H1 (cell line): ENCODE results near the gene ULK2. TPM values are rescaled to one million over a fixed set of nuclear protein-coding genes. Genes with fewer than 3 reads are reported as not detected.

Experiments
- CTCF ChIA-PET: fragments of 300-600 bp; sonication (Branson Sonifier 250); formaldehyde crosslinking; loops from one replicate; lab custom pipeline; 2021; ENCODE audit not compliant: partially characterized antibody; lab: Charles Lee
- POLR2A ChIA-PET: fragments of 300-600 bp; sonication (Branson Sonifier 250); formaldehyde crosslinking; loops from one replicate; lab custom pipeline; 2021; ENCODE audit warnings: inconsistent platforms; ENCODE audit not compliant: partially characterized antibody; lab: Charles Lee
- DNase-seq, 2 experiments: peaks; one replicate each; pipeline versions ENCODE4 v3.0.0 to v3.0.0-alpha.2; 2010 to 2022; ENCODE audit warnings: low spot score in 2 of 2, low read depth in 1 of 2, mixed read lengths in 1 of 2
- FAIRE-seq: peaks from 2 replicates; lab custom pipeline; 2011; peaks lifted over from hg19 to GRCh38; lab: Jason Lieb, UNC
- H2AFZ ChIP-seq: 2 replicates; pipeline ENCODE4 v1.8.1; 2012; ENCODE audit warnings: low read length, inconsistent platforms
- H2AK5ac ChIP-seq: 2 replicates; pipeline ENCODE4 v1.6.1; 2013; ENCODE audit warnings: low read depth, low read length
- H2BK120ac ChIP-seq: replicated peaks from 2 replicates; pipeline ENCODE3; 2013; ENCODE audit warnings: low read depth, low read length, inconsistent platforms
- H2BK12ac ChIP-seq: 2 replicates; pipeline ENCODE4 v1.6.1; 2013; ENCODE audit warnings: low read depth, low read length
- H2BK15ac ChIP-seq: 2 replicates; pipeline ENCODE4 v1.6.1; 2013; ENCODE audit warnings: low read length
- H2BK20ac ChIP-seq: 2 replicates; pipeline ENCODE4 v1.6.1; 2013; ENCODE audit warnings: low read length
- H2BK5ac ChIP-seq: 2 replicates; pipeline ENCODE4 v1.6.1; 2013; ENCODE audit warnings: low read depth, low read length
- H3K14ac ChIP-seq: 2 replicates; pipeline ENCODE4 v1.6.1; 2013; ENCODE audit warnings: inconsistent platforms; ENCODE audit not compliant: insufficient read length
- H3K18ac ChIP-seq: 2 replicates; pipeline ENCODE4 v1.6.1; 2013; ENCODE audit warnings: low read length; ENCODE audit errors: extremely low read depth
- H3K23ac ChIP-seq: 2 replicates; pipeline ENCODE4 v1.6.1; 2013; ENCODE audit warnings: inconsistent platforms; ENCODE audit not compliant: insufficient read length
- H3K23me2 ChIP-seq: 2 replicates; pipeline ENCODE4 v1.6.1; 2013; ENCODE audit warnings: low read depth, low read length
- H3K27ac ChIP-seq: 2 replicates; pipeline ENCODE4 v1.6.1; 2011; ENCODE audit warnings: low read depth, low read length, inconsistent platforms
- H3K27me3 ChIP-seq, 4 experiments: replicated peaks in 1 of 4; 1 replicate in 1 of 4; 2 replicates in 3 of 4; pipeline versions ENCODE4 v1.6.1 to v1.8.1; 2011 to 2013; ENCODE audit warnings: low read length in 3 of 4, mild to moderate bottlenecking in 3 of 4, inconsistent platforms in 2 of 4, mixed read lengths in 2 of 4, moderate library complexity in 1 of 4; ENCODE audit not compliant: control insufficient read depth in 3 of 4, insufficient read depth in 3 of 4; ENCODE audit errors: extremely low read depth in 1 of 4
- H3K36me3 ChIP-seq, 4 experiments: 2 replicates each; pipeline versions ENCODE4 v1.6.1 to v1.8.1; 2011 to 2013; ENCODE audit warnings: mild to moderate bottlenecking in 4 of 4, low read length in 3 of 4, moderate library complexity in 2 of 4, control low read depth in 1 of 4, inconsistent platforms in 1 of 4; ENCODE audit not compliant: insufficient read depth in 4 of 4, control insufficient read depth in 2 of 4
- H3K4ac ChIP-seq: replicated peaks from 2 replicates; pipeline ENCODE3; 2013; ENCODE audit warnings: low read length, low read depth, mixed read lengths, inconsistent platforms; ENCODE audit not compliant: insufficient read length
- H3K4me1 ChIP-seq, 4 experiments: replicated peaks in 1 of 4; 1 replicate in 1 of 4; 2 replicates in 3 of 4; pipeline versions ENCODE4 v1.6.1 to v1.8.1; 2011 to 2013; ENCODE audit warnings: low read length in 3 of 4, inconsistent platforms in 2 of 4, mixed read lengths in 1 of 4; ENCODE audit not compliant: insufficient read depth in 4 of 4, control insufficient read depth in 3 of 4
- H3K4me2 ChIP-seq, 2 experiments: 2 replicates each; pipeline versions ENCODE4 v1.6.1 to v1.8.1; 2011 to 2013; ENCODE audit warnings: low read depth in 2 of 2, low read length in 2 of 2, control low read depth in 1 of 2, inconsistent platforms in 1 of 2, mild to moderate bottlenecking in 1 of 2; ENCODE audit not compliant: insufficient read depth in 1 of 2
- H3K4me3 ChIP-seq, 4 experiments: fragments of 200-600, 300-600 bp in 1 of 4; sonication (generic), shearing (Covaris generic), sonication (Bioruptor Twin) in 1 of 4; 2 replicates each; pipeline versions ENCODE4 v1.5.1 to v1.8.1; 2011 to 2016; ENCODE audit warnings: low read length in 4 of 4, low read depth in 3 of 4, control low read depth in 2 of 4, inconsistent platforms in 2 of 4, mild to moderate bottlenecking in 2 of 4, mixed read lengths in 1 of 4, moderate library complexity in 1 of 4; ENCODE audit not compliant: insufficient read depth in 2 of 4; ENCODE audit errors: extremely low read depth in 1 of 4
- H3K56ac ChIP-seq: replicated peaks from 2 replicates; pipeline ENCODE3; 2013; ENCODE audit warnings: low read depth, mild to moderate bottlenecking, mixed read lengths, low read length, inconsistent platforms; ENCODE audit not compliant: insufficient read length
- H3K79me1 ChIP-seq: 2 replicates; pipeline ENCODE4 v1.6.1; 2013; ENCODE audit warnings: low read depth, low read length, control low read depth
- H3K79me2 ChIP-seq, 2 experiments: 2 replicates each; pipeline versions ENCODE4 v1.6.1 to v1.8.1; 2012 to 2013; ENCODE audit warnings: low read length in 2 of 2, mild to moderate bottlenecking in 2 of 2, inconsistent platforms in 1 of 2; ENCODE audit not compliant: insufficient read depth in 2 of 2, control insufficient read depth in 1 of 2
- H3K9ac ChIP-seq, 4 experiments: replicated peaks in 1 of 4; 1 replicate in 1 of 4; 2 replicates in 3 of 4; pipeline versions ENCODE4 v1.6.1 to v1.8.1; 2011 to 2013; ENCODE audit warnings: low read depth in 3 of 4, low read length in 3 of 4, control low read depth in 2 of 4, mild to moderate bottlenecking in 2 of 4, moderate library complexity in 2 of 4, inconsistent platforms in 1 of 4; ENCODE audit errors: extremely low read depth in 1 of 4
- H3K9me3 ChIP-seq, 2 experiments: 2 replicates each; pipeline versions ENCODE4 v1.6.1 to v1.8.1; 2012 to 2013; ENCODE audit warnings: mild to moderate bottlenecking in 2 of 2, moderate library complexity in 2 of 2, control low read depth in 1 of 2, inconsistent platforms in 1 of 2, low read depth in 1 of 2, low read length in 1 of 2, mixed read lengths in 1 of 2; ENCODE audit not compliant: insufficient read depth in 2 of 2
- H4K20me1 ChIP-seq, 2 experiments: replicated peaks in 1 of 2; 2 replicates each; pipeline versions ENCODE3 to v1.8.1; 2011 to 2013; ENCODE audit warnings: inconsistent platforms in 2 of 2, low read length in 2 of 2, mild to moderate bottlenecking in 1 of 2; ENCODE audit not compliant: insufficient read depth in 2 of 2, control insufficient read depth in 1 of 2
- H4K5ac ChIP-seq: 2 replicates; pipeline ENCODE4 v1.6.1; 2013; ENCODE audit warnings: low read length, low read depth, mixed read lengths, inconsistent platforms; ENCODE audit not compliant: insufficient read length
- H4K8ac ChIP-seq: 2 replicates; pipeline ENCODE4 v1.8.0; 2013; ENCODE audit warnings: mild to moderate bottlenecking, moderate library complexity, low read length, inconsistent platforms; ENCODE audit not compliant: insufficient read depth; ENCODE audit errors: extremely low read depth
- H4K91ac ChIP-seq: replicated peaks from 2 replicates; pipeline ENCODE3; 2013; ENCODE audit warnings: low read length, mixed read lengths, inconsistent platforms; ENCODE audit not compliant: insufficient read length
- CBX8 ChIP-seq: fragments of 300-800, 300-1000 bp; sonication (generic); IDR thresholded peaks from 2 replicates; pipeline ENCODE4 v1.7.1; 2016; ENCODE audit warnings: low read depth, low read length, borderline replicate concordance
- CHD2 ChIP-seq: IDR thresholded peaks from 2 replicates; pipeline ENCODE4 v1.6.1; 2012; ENCODE audit warnings: low read length, improper control_type of control experiment
- EP300 ChIP-seq, 2 experiments: IDR thresholded peaks; 1 replicate in 1 of 2; 2 replicates in 1 of 2; pipeline ENCODE4 v1.6.1; 2011 to 2012; ENCODE audit warnings: low read depth in 2 of 2, low read length in 2 of 2, mild to moderate bottlenecking in 2 of 2, borderline replicate concordance in 1 of 2, inconsistent platforms in 1 of 2, moderate library complexity in 1 of 2
- GTF2F1 ChIP-seq: IDR thresholded peaks from 2 replicates; pipeline ENCODE4 v1.6.1; 2012; ENCODE audit warnings: low read depth, low read length, improper control_type of control experiment, borderline replicate concordance
- HDAC6 ChIP-seq: IDR thresholded peaks from one replicate; pipeline ENCODE4 v1.7.1; 2012; ENCODE audit warnings: low read depth, mild to moderate bottlenecking, inconsistent platforms, low read length, moderate library complexity
- KDM1A ChIP-seq: fragments of 200-600, 300-600 bp; sonication (generic); IDR thresholded peaks from 2 replicates; pipeline ENCODE4 v1.7.1; 2016; ENCODE audit warnings: mild to moderate bottlenecking, low read length, borderline replicate concordance
- KDM5A ChIP-seq: fragments of 200-600 bp; IDR thresholded peaks from 2 replicates; pipeline ENCODE4 v1.7.1; 2012; ENCODE audit warnings: mild to moderate bottlenecking, low read length, inconsistent platforms, mixed read lengths
- NRF1 ChIP-seq: IDR thresholded peaks from 2 replicates; pipeline ENCODE4 v1.6.1; 2011; ENCODE audit warnings: mild to moderate bottlenecking, low read depth, low read length, improper control_type of control experiment
- SIX5 ChIP-seq: IDR thresholded peaks from 2 replicates; pipeline ENCODE4 v1.6.1; 2011; ENCODE audit warnings: mild to moderate bottlenecking, low read depth, low read length
- WGBS, 2 experiments: shearing (Covaris generic) in 1 of 2; methylation state at CpG; one replicate each; pipeline versions ENCODE4 v1.1.6 to v1.1.7; 2013 to 2015; ENCODE audit warnings: low lambda C conversion rate in 2 of 2, mixed read lengths in 2 of 2, inconsistent platforms in 1 of 2, low coverage in 1 of 2, missing lambda C conversion rate in 1 of 2; ENCODE audit not compliant: insufficient replicate concordance in 2 of 2, insufficient coverage in 1 of 2, insufficient read length in 1 of 2; ENCODE audit errors: extremely low coverage in 1 of 2, missing lambda C conversion rate in 1 of 2; 5-methylcytosine and 5-hydroxymethylcytosine counted together
- polyA plus RNA-seq, 7 experiments: library from polyadenylated mRNA; depleted of rRNA in 3 of 7; stranded (reverse) in 5 of 7; unstranded in 2 of 7; fragments of >200 nt in 5 of 7; fragments of 200-250 nt in 2 of 7; gene quantifications; 1 replicate in 5 of 7; 2 replicates in 1 of 7; 4 replicates in 1 of 7; pipeline versions ENCODE4 v1.2.1 to v1.2.3, GENCODE V29; 2011 to 2013; ENCODE audit warnings: missing spikeins in 2 of 7, mixed read lengths in 2 of 7
- total RNA-seq: library from RNA; stranded (reverse); fragmentation: NEBNext Ultra II Directional; extraction: Animal tissue kit (Norgen Biotek cat#: 25700); gene quantifications from 2 replicates; pipeline ENCODE4 v1.2.1, GENCODE V29; 2021
- TF ChIP-seq, protein P1 (sequence below): IDR thresholded peaks from 2 replicates; pipeline ENCODE4 v1.6.1; 2012; ENCODE audit warnings: inconsistent platforms
- TF ChIP-seq, protein P2 (sequence below): IDR thresholded peaks from 2 replicates; pipeline ENCODE4 v1.6.1; 2011; ENCODE audit warnings: low read length, improper control_type of control experiment

ULK2 gene
- total and polyA plus RNA-seq, 2 of the 8 experiments (the other 6 are each of a cell fraction or from before 2014, with no cell fraction given): 5.3 to 9.8 TPM

DNA sequence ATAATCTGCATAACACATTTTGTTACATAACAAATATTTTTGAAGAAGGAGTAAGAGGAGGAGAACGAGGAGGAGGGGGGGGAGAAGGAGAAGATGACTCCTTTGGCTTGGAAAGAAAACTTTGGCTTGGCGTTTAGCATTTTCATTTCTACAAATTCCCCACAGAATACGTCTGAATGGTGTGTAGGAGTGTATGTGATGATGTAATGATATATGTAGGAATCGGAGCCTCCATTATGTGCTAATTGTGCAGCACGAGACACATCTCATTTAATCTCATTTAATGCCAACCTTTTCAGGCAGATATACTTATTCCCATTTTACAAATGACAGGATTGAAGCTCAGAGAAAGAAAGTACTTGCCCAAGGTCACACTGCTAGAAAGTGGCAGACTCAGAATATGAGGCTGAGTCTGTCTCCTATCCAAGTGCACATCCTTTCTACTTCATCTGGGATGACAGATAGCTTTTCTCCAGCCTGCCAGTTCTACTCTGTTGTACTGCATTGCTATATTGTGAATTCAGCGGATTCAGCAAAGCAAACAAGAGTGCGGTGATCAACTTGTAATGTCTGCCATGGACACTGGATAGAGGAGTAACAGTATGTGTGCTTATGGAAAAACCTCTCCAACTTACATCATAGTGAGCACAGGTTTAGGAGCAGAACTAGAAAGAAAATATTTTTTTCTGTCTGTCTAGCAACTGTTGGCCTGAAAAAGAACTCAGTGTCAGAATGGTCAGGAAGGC is 140.9 kb downstream of the ULK2 start:
- Histone ChIP-seq H2BK12ac (no peak overlapping the region), H3K27ac (no peak overlapping the region), H3K23ac (no peak overlapping the region), H3K9me3 (no peaks in the 10 kb centered on the region), H3K9ac (no peak overlapping the region), H3K4me3 (no peak overlapping the region), H3K23me2 (no peaks in the 10 kb centered on the region), H3K79me2 (no peaks in the 10 kb centered on the region), H3K4ac (no peak overlapping the region), H4K91ac (no peak overlapping the region), H3K27me3 (no peaks in the 10 kb centered on the region), H3K36me3 (no peaks in the 10 kb centered on the region), H4K8ac (no peak overlapping the region), H4K5ac (no peak overlapping the region), H2BK5ac (no peak overlapping the region), H3K4me2 (no peak overlapping the region), H3K18ac (no peak overlapping the region), H3K4me1 (no peaks in the 10 kb centered on the region), H2AFZ (no peak overlapping the region), H3K79me1 (no peaks in the 10 kb centered on the region), H4K20me1 (no peaks in the 10 kb centered on the region), H3K56ac (no peak overlapping the region), H2BK20ac (no peak overlapping the region), H2AK5ac (no peak overlapping the region), H3K14ac (no peak overlapping the region), H2BK120ac (no peak overlapping the region), H2BK15ac (no peak overlapping the region)
- CTCF ChIA-PET: interaction anchor here (1.1 to 2.5 kb wide), 5 partner anchors 8 to 213 kb away, joined by 3 to 13 read pairs (median 5); no protein-coding TSS in a partner anchor
- POLR2A ChIA-PET: interaction anchor here (0.5 to 0.9 kb wide), 2 partner anchors 79 to 89 kb away, joined by 3 read pairs; no protein-coding TSS in a partner anchor
- 87% methylated on average over 7 of the region's 7 CpGs; no CpG with 5 or more reads in 1 of the 2 experiments for WGBS, 2 experiments
- FAIRE-seq (no peak), DNase-seq (no peak)
- TF ChIP-seq CHD2: no peak
- TF ChIP-seq HDAC6: no peak
- TF ChIP-seq EP300 (IDR thresholded peaks at IDR 0.05; ENCODE audit: borderline replicate concordance in 1 of 2, low read depth in 2 of 2, low read length in 2 of 2): no peak
- no peak for TF ChIP-seq KDM5A
- TF ChIP-seq KDM1A: no peak
- no peak for TF ChIP-seq SIX5
- TF ChIP-seq CBX8: no peak
- TF ChIP-seq, protein P1, sequence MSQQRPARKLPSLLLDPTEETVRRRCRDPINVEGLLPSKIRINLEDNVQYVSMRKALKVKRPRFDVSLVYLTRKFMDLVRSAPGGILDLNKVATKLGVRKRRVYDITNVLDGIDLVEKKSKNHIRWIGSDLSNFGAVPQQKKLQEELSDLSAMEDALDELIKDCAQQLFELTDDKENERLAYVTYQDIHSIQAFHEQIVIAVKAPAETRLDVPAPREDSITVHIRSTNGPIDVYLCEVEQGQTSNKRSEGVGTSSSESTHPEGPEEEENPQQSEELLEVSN: no peak
- TF ChIP-seq NRF1: no peak
- TF ChIP-seq, protein P2, sequence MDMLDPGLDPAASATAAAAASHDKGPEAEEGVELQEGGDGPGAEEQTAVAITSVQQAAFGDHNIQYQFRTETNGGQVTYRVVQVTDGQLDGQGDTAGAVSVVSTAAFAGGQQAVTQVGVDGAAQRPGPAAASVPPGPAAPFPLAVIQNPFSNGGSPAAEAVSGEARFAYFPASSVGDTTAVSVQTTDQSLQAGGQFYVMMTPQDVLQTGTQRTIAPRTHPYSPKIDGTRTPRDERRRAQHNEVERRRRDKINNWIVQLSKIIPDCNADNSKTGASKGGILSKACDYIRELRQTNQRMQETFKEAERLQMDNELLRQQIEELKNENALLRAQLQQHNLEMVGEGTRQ: no peak
- no peak for TF ChIP-seq GTF2F1
